H1 (cell line): Measurements from ENCODE around the gene CROCC2. TPM values are rescaled to one million over a fixed set of nuclear protein-coding genes. Genes with fewer than 3 reads are reported as not detected.

Experiments
- CTCF ChIA-PET: fragments of 300-600 bp; sonication (Branson Sonifier 250); formaldehyde crosslinking; loops from one replicate; lab custom pipeline; 2021; ENCODE audit not compliant: partially characterized antibody; lab: Charles Lee
- POLR2A ChIA-PET: fragments of 300-600 bp; sonication (Branson Sonifier 250); formaldehyde crosslinking; loops from one replicate; lab custom pipeline; 2021; ENCODE audit warnings: inconsistent platforms; ENCODE audit not compliant: partially characterized antibody; lab: Charles Lee
- DNase-seq, 2 experiments: peaks; one replicate each; pipeline versions ENCODE4 v3.0.0 to v3.0.0-alpha.2; 2010 to 2022; ENCODE audit warnings: low spot score in 2 of 2, low read depth in 1 of 2, mixed read lengths in 1 of 2
- FAIRE-seq: peaks from 2 replicates; lab custom pipeline; 2011; peaks lifted over from hg19 to GRCh38; lab: Jason Lieb, UNC
- H2AFZ ChIP-seq: 2 replicates; pipeline ENCODE4 v1.8.1; 2012; ENCODE audit warnings: low read length, inconsistent platforms
- H2AK5ac ChIP-seq: 2 replicates; pipeline ENCODE4 v1.6.1; 2013; ENCODE audit warnings: low read depth, low read length
- H2BK120ac ChIP-seq: replicated peaks from 2 replicates; pipeline ENCODE3; 2013; ENCODE audit warnings: low read depth, low read length, inconsistent platforms
- H2BK12ac ChIP-seq: 2 replicates; pipeline ENCODE4 v1.6.1; 2013; ENCODE audit warnings: low read depth, low read length
- H2BK15ac ChIP-seq: 2 replicates; pipeline ENCODE4 v1.6.1; 2013; ENCODE audit warnings: low read length
- H2BK20ac ChIP-seq: 2 replicates; pipeline ENCODE4 v1.6.1; 2013; ENCODE audit warnings: low read length
- H2BK5ac ChIP-seq: 2 replicates; pipeline ENCODE4 v1.6.1; 2013; ENCODE audit warnings: low read depth, low read length
- H3K14ac ChIP-seq: 2 replicates; pipeline ENCODE4 v1.6.1; 2013; ENCODE audit warnings: inconsistent platforms; ENCODE audit not compliant: insufficient read length
- H3K18ac ChIP-seq: 2 replicates; pipeline ENCODE4 v1.6.1; 2013; ENCODE audit warnings: low read length; ENCODE audit errors: extremely low read depth
- H3K23ac ChIP-seq: 2 replicates; pipeline ENCODE4 v1.6.1; 2013; ENCODE audit warnings: inconsistent platforms; ENCODE audit not compliant: insufficient read length
- H3K23me2 ChIP-seq: 2 replicates; pipeline ENCODE4 v1.6.1; 2013; ENCODE audit warnings: low read depth, low read length
- H3K27ac ChIP-seq: 2 replicates; pipeline ENCODE4 v1.6.1; 2011; ENCODE audit warnings: low read depth, low read length, inconsistent platforms
- H3K27me3 ChIP-seq, 4 experiments: replicated peaks in 1 of 4; 1 replicate in 1 of 4; 2 replicates in 3 of 4; pipeline versions ENCODE4 v1.6.1 to v1.8.1; 2011 to 2013; ENCODE audit warnings: low read length in 3 of 4, mild to moderate bottlenecking in 3 of 4, inconsistent platforms in 2 of 4, mixed read lengths in 2 of 4, moderate library complexity in 1 of 4; ENCODE audit not compliant: control insufficient read depth in 3 of 4, insufficient read depth in 3 of 4; ENCODE audit errors: extremely low read depth in 1 of 4
- H3K36me3 ChIP-seq, 4 experiments: 2 replicates each; pipeline versions ENCODE4 v1.6.1 to v1.8.1; 2011 to 2013; ENCODE audit warnings: mild to moderate bottlenecking in 4 of 4, low read length in 3 of 4, moderate library complexity in 2 of 4, control low read depth in 1 of 4, inconsistent platforms in 1 of 4; ENCODE audit not compliant: insufficient read depth in 4 of 4, control insufficient read depth in 2 of 4
- H3K4ac ChIP-seq: replicated peaks from 2 replicates; pipeline ENCODE3; 2013; ENCODE audit warnings: low read length, low read depth, mixed read lengths, inconsistent platforms; ENCODE audit not compliant: insufficient read length
- H3K4me1 ChIP-seq, 4 experiments: replicated peaks in 1 of 4; 1 replicate in 1 of 4; 2 replicates in 3 of 4; pipeline versions ENCODE4 v1.6.1 to v1.8.1; 2011 to 2013; ENCODE audit warnings: low read length in 3 of 4, inconsistent platforms in 2 of 4, mixed read lengths in 1 of 4; ENCODE audit not compliant: insufficient read depth in 4 of 4, control insufficient read depth in 3 of 4
- H3K4me2 ChIP-seq, 2 experiments: 2 replicates each; pipeline versions ENCODE4 v1.6.1 to v1.8.1; 2011 to 2013; ENCODE audit warnings: low read depth in 2 of 2, low read length in 2 of 2, control low read depth in 1 of 2, inconsistent platforms in 1 of 2, mild to moderate bottlenecking in 1 of 2; ENCODE audit not compliant: insufficient read depth in 1 of 2
- H3K4me3 ChIP-seq, 4 experiments: fragments of 200-600, 300-600 bp in 1 of 4; sonication (generic), shearing (Covaris generic), sonication (Bioruptor Twin) in 1 of 4; 2 replicates each; pipeline versions ENCODE4 v1.5.1 to v1.8.1; 2011 to 2016; ENCODE audit warnings: low read length in 4 of 4, low read depth in 3 of 4, control low read depth in 2 of 4, inconsistent platforms in 2 of 4, mild to moderate bottlenecking in 2 of 4, mixed read lengths in 1 of 4, moderate library complexity in 1 of 4; ENCODE audit not compliant: insufficient read depth in 2 of 4; ENCODE audit errors: extremely low read depth in 1 of 4
- H3K56ac ChIP-seq: replicated peaks from 2 replicates; pipeline ENCODE3; 2013; ENCODE audit warnings: low read depth, mild to moderate bottlenecking, mixed read lengths, low read length, inconsistent platforms; ENCODE audit not compliant: insufficient read length
- H3K79me1 ChIP-seq: 2 replicates; pipeline ENCODE4 v1.6.1; 2013; ENCODE audit warnings: low read depth, low read length, control low read depth
- H3K79me2 ChIP-seq, 2 experiments: 2 replicates each; pipeline versions ENCODE4 v1.6.1 to v1.8.1; 2012 to 2013; ENCODE audit warnings: low read length in 2 of 2, mild to moderate bottlenecking in 2 of 2, inconsistent platforms in 1 of 2; ENCODE audit not compliant: insufficient read depth in 2 of 2, control insufficient read depth in 1 of 2
- H3K9ac ChIP-seq, 4 experiments: replicated peaks in 1 of 4; 1 replicate in 1 of 4; 2 replicates in 3 of 4; pipeline versions ENCODE4 v1.6.1 to v1.8.1; 2011 to 2013; ENCODE audit warnings: low read depth in 3 of 4, low read length in 3 of 4, control low read depth in 2 of 4, mild to moderate bottlenecking in 2 of 4, moderate library complexity in 2 of 4, inconsistent platforms in 1 of 4; ENCODE audit errors: extremely low read depth in 1 of 4
- H3K9me3 ChIP-seq, 2 experiments: 2 replicates each; pipeline versions ENCODE4 v1.6.1 to v1.8.1; 2012 to 2013; ENCODE audit warnings: mild to moderate bottlenecking in 2 of 2, moderate library complexity in 2 of 2, control low read depth in 1 of 2, inconsistent platforms in 1 of 2, low read depth in 1 of 2, low read length in 1 of 2, mixed read lengths in 1 of 2; ENCODE audit not compliant: insufficient read depth in 2 of 2
- H4K20me1 ChIP-seq, 2 experiments: replicated peaks in 1 of 2; 2 replicates each; pipeline versions ENCODE3 to v1.8.1; 2011 to 2013; ENCODE audit warnings: inconsistent platforms in 2 of 2, low read length in 2 of 2, mild to moderate bottlenecking in 1 of 2; ENCODE audit not compliant: insufficient read depth in 2 of 2, control insufficient read depth in 1 of 2
- H4K5ac ChIP-seq: 2 replicates; pipeline ENCODE4 v1.6.1; 2013; ENCODE audit warnings: low read length, low read depth, mixed read lengths, inconsistent platforms; ENCODE audit not compliant: insufficient read length
- H4K8ac ChIP-seq: 2 replicates; pipeline ENCODE4 v1.8.0; 2013; ENCODE audit warnings: mild to moderate bottlenecking, moderate library complexity, low read length, inconsistent platforms; ENCODE audit not compliant: insufficient read depth; ENCODE audit errors: extremely low read depth
- H4K91ac ChIP-seq: replicated peaks from 2 replicates; pipeline ENCODE3; 2013; ENCODE audit warnings: low read length, mixed read lengths, inconsistent platforms; ENCODE audit not compliant: insufficient read length
- BRCA1 ChIP-seq: IDR thresholded peaks from 2 replicates; pipeline ENCODE4 v1.6.1; 2012; ENCODE audit warnings: low read depth, low read length, improper control_type of control experiment
- CHD2 ChIP-seq: IDR thresholded peaks from 2 replicates; pipeline ENCODE4 v1.6.1; 2012; ENCODE audit warnings: low read length, improper control_type of control experiment
- CTBP2 ChIP-seq: IDR thresholded peaks from 2 replicates; pipeline ENCODE4 v1.7.0; 2011; ENCODE audit warnings: borderline replicate concordance, mild to moderate bottlenecking, moderate library complexity, mixed read lengths, low read length; ENCODE audit not compliant: insufficient read depth, insufficient read length
- EP300 ChIP-seq, 2 experiments: IDR thresholded peaks; 1 replicate in 1 of 2; 2 replicates in 1 of 2; pipeline ENCODE4 v1.6.1; 2011 to 2012; ENCODE audit warnings: low read depth in 2 of 2, low read length in 2 of 2, mild to moderate bottlenecking in 2 of 2, borderline replicate concordance in 1 of 2, inconsistent platforms in 1 of 2, moderate library complexity in 1 of 2
- GABPA ChIP-seq: IDR thresholded peaks from 2 replicates; pipeline ENCODE4 v1.6.1; 2011; ENCODE audit warnings: mild to moderate bottlenecking, low read length, moderate library complexity, borderline replicate concordance; ENCODE audit not compliant: insufficient read depth
- KDM1A ChIP-seq: fragments of 200-600, 300-600 bp; sonication (generic); IDR thresholded peaks from 2 replicates; pipeline ENCODE4 v1.7.1; 2016; ENCODE audit warnings: mild to moderate bottlenecking, low read length, borderline replicate concordance
- NRF1 ChIP-seq: IDR thresholded peaks from 2 replicates; pipeline ENCODE4 v1.6.1; 2011; ENCODE audit warnings: mild to moderate bottlenecking, low read depth, low read length, improper control_type of control experiment
- POU5F1 ChIP-seq: IDR thresholded peaks from 2 replicates; pipeline ENCODE4 v1.6.1; 2011; ENCODE audit warnings: low read depth, mild to moderate bottlenecking, low read length, moderate library complexity
- SIRT6 ChIP-seq: IDR thresholded peaks from one replicate; pipeline ENCODE4 v1.7.1; 2012; ENCODE audit warnings: low read length, inconsistent platforms
- SP1 ChIP-seq: IDR thresholded peaks from 2 replicates; pipeline ENCODE4 v1.6.1; 2011; ENCODE audit warnings: low read depth, low read length
- SRF ChIP-seq: IDR thresholded peaks from 2 replicates; pipeline ENCODE4 v1.6.1; 2011; ENCODE audit warnings: mild to moderate bottlenecking, low read depth, low read length, moderate library complexity
- SUZ12 ChIP-seq: fragments of 200-600 bp; sonication (generic); IDR thresholded peaks from 2 replicates; pipeline ENCODE4 v1.6.1; 2012; ENCODE audit warnings: mild to moderate bottlenecking, inconsistent platforms, low read length, moderate library complexity, mixed read lengths
- TBP ChIP-seq: IDR thresholded peaks from 2 replicates; pipeline ENCODE4 v1.6.1; 2011; ENCODE audit warnings: low read depth, low read length, improper control_type of control experiment
- YY1 ChIP-seq: IDR thresholded peaks from 2 replicates; pipeline ENCODE4 v1.6.1; 2011; ENCODE audit warnings: low read depth, mild to moderate bottlenecking, low read length
- WGBS, 2 experiments: shearing (Covaris generic) in 1 of 2; methylation state at CpG; one replicate each; pipeline versions ENCODE4 v1.1.6 to v1.1.7; 2013 to 2015; ENCODE audit warnings: low lambda C conversion rate in 2 of 2, mixed read lengths in 2 of 2, inconsistent platforms in 1 of 2, low coverage in 1 of 2, missing lambda C conversion rate in 1 of 2; ENCODE audit not compliant: insufficient replicate concordance in 2 of 2, insufficient coverage in 1 of 2, insufficient read length in 1 of 2; ENCODE audit errors: extremely low coverage in 1 of 2, missing lambda C conversion rate in 1 of 2; 5-methylcytosine and 5-hydroxymethylcytosine counted together
- polyA plus RNA-seq, 7 experiments: library from polyadenylated mRNA; depleted of rRNA in 3 of 7; stranded (reverse) in 5 of 7; unstranded in 2 of 7; fragments of >200 nt in 5 of 7; fragments of 200-250 nt in 2 of 7; gene quantifications; 1 replicate in 5 of 7; 2 replicates in 1 of 7; 4 replicates in 1 of 7; pipeline versions ENCODE4 v1.2.1 to v1.2.3, GENCODE V29; 2011 to 2013; ENCODE audit warnings: missing spikeins in 2 of 7, mixed read lengths in 2 of 7
- total RNA-seq: library from RNA; stranded (reverse); fragmentation: NEBNext Ultra II Directional; extraction: Animal tissue kit (Norgen Biotek cat#: 25700); gene quantifications from 2 replicates; pipeline ENCODE4 v1.2.1, GENCODE V29; 2021

CROCC2 gene
- total and polyA plus RNA-seq, 2 of the 8 experiments (the other 6 are each of a cell fraction or from before 2014, with no cell fraction given) = not detected

- H3K4ac ChIP-seq = no peak overlapping the region
- H3K18ac ChIP-seq = no peak overlapping the region
- H3K4me1 ChIP-seq = no peaks in the 10 kb centered on the region; a peak in 1 of 7 replicates
- no peak overlapping the region for H2AFZ ChIP-seq
- peaks cover 0 to 2% of the 10 kb centered on the region in 2 experiments; a peak in 2 of 4 replicates for H3K9me3 ChIP-seq
- no peak for DNase-seq
- H4K20me1 ChIP-seq = no peaks in the 10 kb centered on the region
- no peaks in the 10 kb centered on the region for H3K27me3 ChIP-seq
- no peaks in the 10 kb centered on the region for H3K36me3 ChIP-seq
- H2BK12ac ChIP-seq = no peak overlapping the region
- H3K79me1 ChIP-seq = no peaks in the 10 kb centered on the region
- H3K4me2 ChIP-seq = no peak overlapping the region
- H3K23me2 ChIP-seq = no peaks in the 10 kb centered on the region
- no peak overlapping the region for H3K9ac ChIP-seq
- H3K27ac ChIP-seq = no peak overlapping the region
- H3K4me3 ChIP-seq = no peak overlapping the region
- H2AK5ac ChIP-seq = no peak overlapping the region
- H2BK5ac ChIP-seq = no peak overlapping the region
- no peak overlapping the region for H2BK120ac ChIP-seq
- H4K91ac ChIP-seq = no peak overlapping the region
- H3K56ac ChIP-seq = no peak overlapping the region
- H4K5ac ChIP-seq = no peak overlapping the region
- WGBS, 2 experiments = 96% methylated on average over 13 of the region's 13 CpGs; no CpG with 5 or more reads in 1 of the 2 experiments
- H2BK20ac ChIP-seq = no peak overlapping the region
- no peak overlapping the region for H3K23ac ChIP-seq
- no peak overlapping the region for H4K8ac ChIP-seq
- no peak overlapping the region for H3K14ac ChIP-seq
- POLR2A ChIA-PET = interaction anchor here (0.5 to 2.6 kb wide), 2 partner anchors 8 to 664 kb away, joined by 3 to 9 read pairs; no protein-coding TSS in a partner anchor
- no peaks in the 10 kb centered on the region for H3K79me2 ChIP-seq
- H2BK15ac ChIP-seq = no peak overlapping the region
- no peak for FAIRE-seq
- CTCF ChIA-PET = interaction anchor here (0.7 to 1.0 kb wide), 2 partner anchors 60 to 177 kb away, joined by 3 to 4 read pairs; no protein-coding TSS in a partner anchor
- TF ChIP-seq KDM1A (no peak), EP300 (IDR thresholded peaks at IDR 0.05; ENCODE audit: borderline replicate concordance in 1 of 2, low read depth in 2 of 2, low read length in 2 of 2) (no peak), CTBP2 (no peak), GABPA (no peak), TBP (no peak), SIRT6 (no peak), SUZ12 (no peak), YY1 (no peak), CHD2 (no peak), NRF1 (no peak), SP1 (no peak), BRCA1 (no peak), SRF (no peak), POU5F1 (no peak)
Observed at GRCh38 chr2:241017228-241017940, 111.2 kb downstream of the CROCC2 start.
